HG02938 (cell line): ENCODE data around the gene CRYZL1.
"Not testable (repeated sequence)": the region's sequence is repeated elsewhere in the genome, so short reads cannot be mapped to it uniquely, and the experiment has no call there.

Experiments
- ATAC-seq: cut with Tn5 transposase; IDR thresholded peaks from one replicate; pipeline ENCODE4 v1.9.1; 2021; ENCODE audit warnings: mild to moderate bottlenecking, moderate library complexity; ENCODE audit not compliant: unreplicated experiment

CRYZL1 gene

DNA sequence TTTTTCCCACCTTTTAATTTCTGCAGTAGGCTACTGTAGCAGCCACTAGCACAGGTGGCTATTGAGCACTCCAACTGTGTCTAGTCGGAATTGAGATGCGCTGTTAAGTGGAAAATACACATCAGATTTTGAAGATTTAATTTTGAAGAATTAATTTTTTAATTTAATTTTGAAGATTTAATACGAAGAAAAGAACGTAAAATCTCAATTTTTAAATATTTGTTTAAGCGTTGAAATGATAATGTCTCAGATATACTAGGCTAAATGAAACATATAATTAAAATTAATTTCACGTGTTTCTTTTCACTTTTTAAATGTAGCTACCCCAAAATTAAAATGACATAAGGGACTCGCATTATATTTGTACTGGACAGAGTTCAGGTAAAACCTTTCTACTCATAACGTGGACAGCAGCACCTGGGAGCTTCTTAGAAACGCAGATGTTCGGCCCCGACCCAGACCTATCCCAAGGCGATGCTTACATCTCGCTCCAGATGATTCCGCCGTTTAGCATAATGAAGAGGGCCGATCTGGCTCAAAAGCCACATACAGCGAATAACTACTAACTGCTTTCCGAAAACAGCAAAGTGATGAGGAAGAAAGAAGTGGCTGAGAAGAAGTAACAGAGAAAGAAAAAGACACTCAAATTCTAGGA is 717 bp downstream of the CRYZL1 start:
- no peak for ATAC-seq

- ATAC-seq = no peak
Observed at GRCh38 chr21:33634254-33634653, 7.3 kb downstream of the CRYZL1 start.

GRCh38 chr21:33626151-33626550 is 15.4 kb downstream of the CRYZL1 start:
- not testable (repeated sequence) for ATAC-seq

GRCh38 chr21:33622253-33622652 is 19.3 kb downstream of the CRYZL1 start:
- ATAC-seq = no peak

- ATAC-seq = no peak
Observed at GRCh38 chr21:33619726-33620125, 21.8 kb downstream of the CRYZL1 start.

- no peak for ATAC-seq
Observed at GRCh38 chr21:33618407-33618806, 23.1 kb downstream of the CRYZL1 start.

GRCh38 chr21:33617565-33617964 is 24.0 kb downstream of the CRYZL1 start:
- not testable (repeated sequence) for ATAC-seq

DNA sequence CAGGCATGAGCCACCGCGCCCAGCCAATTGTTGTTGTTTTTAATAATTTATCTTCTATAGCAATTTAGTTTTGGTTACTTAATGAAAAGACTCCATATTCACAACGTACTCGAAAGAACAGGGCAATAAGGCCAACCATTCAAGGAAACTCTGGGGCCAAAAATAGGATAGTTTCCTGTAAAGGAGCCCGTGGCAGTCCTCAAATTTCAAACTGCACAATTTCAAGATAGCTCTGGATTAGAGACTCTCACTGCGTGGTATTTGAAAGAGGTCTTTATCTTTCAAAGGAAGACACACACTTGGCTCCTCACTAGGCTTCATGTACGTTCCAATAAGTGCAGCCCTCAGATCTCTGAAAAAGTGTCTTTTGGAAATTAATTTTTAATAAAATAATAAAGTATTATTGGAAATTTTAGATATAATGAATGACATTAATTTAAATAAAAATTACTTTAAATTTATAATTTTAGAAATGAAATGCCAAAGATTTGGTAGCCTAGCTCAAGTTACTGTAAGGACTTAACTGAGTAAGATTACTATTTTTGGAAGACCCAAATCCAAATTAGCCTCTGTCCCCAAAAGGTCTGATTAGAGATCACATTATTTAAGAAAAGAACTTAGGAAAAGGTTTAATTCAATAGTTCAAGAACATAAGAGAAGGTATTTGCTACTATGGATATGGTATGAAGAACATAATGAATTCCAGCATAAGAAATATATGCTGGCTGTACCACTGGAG is 30.4 kb downstream of the CRYZL1 start:
- ATAC-seq = no peak

- no peak for ATAC-seq
Observed at GRCh38 chr21:33608559-33608958, 33.0 kb downstream of the CRYZL1 start.

DNA sequence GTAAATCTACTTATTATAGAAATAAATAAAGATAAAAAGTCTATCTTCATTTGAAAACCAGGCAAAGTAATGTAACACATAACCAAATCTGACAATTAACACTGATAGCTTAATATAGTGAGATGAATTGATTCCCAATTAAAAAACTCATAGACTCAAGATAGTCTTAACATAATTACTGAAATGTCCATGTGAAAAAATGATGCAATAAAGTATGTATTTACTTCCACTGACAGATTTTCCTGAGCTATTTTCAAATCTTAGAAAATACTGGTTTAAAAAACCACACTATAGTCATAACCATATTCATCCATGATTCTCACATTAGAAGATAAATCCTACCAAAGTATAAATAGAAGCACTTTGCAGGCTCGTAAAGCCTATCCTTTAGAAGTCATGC is 43.5 kb downstream of the CRYZL1 start:
- ATAC-seq = no peak

GRCh38 chr21:33588485-33589335 is 52.8 kb downstream of the CRYZL1 start, which contains the start of gene DONSON:
DONSON (minus strand) TSS chr21:33588684; CDS start chr21:33588641, 43 bp downstream.
- ATAC-seq = peak; percentile 75

DNA sequence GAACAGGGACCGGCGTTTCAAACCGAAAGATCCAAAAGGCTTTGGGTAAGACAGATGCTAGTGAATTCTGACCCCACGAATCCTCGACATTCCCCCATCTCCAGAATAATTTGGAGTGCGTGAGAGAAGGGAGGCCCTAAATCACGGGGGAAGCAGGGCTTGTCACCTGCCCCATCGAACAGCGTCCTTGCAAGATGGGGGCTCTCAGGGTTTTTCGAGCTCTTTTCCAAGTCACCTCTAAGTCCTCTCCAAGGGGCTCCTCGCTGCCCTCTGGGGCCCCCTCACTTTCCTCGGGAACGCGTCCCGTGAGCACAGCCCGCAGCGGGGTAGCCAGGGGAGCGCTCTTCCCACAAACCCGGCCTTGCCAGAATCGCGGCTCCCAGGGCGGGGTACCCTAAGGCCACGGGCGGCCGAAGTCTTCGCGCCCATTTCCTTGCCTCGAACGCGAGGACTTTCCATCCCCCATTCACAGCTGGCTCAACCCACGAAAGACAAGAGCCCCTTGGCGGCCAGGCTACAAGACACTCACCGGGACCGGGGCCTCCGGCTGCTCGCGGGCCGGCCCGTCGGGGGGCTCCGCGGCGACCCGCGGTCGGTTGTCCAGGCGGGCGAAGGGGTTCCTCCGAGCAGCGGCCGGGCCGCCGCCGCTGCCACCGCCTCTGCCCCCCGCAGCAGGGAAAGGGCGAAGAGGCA is 53.6 kb downstream of the CRYZL1 start:
- peak; percentile 45 for ATAC-seq

DNA sequence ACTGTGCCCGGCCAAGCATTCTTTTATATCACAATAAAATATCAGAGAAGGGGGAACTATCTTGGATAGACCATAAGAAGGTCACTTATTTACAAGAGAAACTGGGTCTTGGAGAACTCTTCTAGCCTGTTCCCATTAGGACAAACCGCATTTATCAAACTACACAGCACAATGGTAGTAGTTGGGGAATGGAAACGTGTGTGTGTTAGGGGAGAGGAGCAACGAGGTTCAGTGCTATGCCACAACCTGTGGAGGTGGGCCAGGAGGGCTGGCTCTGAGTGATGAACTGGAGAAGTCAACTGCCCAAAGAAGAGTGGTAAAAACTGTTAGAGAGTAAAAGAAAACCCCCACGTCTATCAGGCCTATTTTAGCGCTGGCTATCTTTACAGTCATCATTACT is 54.6 kb downstream of the CRYZL1 start:
- no peak for ATAC-seq

DNA sequence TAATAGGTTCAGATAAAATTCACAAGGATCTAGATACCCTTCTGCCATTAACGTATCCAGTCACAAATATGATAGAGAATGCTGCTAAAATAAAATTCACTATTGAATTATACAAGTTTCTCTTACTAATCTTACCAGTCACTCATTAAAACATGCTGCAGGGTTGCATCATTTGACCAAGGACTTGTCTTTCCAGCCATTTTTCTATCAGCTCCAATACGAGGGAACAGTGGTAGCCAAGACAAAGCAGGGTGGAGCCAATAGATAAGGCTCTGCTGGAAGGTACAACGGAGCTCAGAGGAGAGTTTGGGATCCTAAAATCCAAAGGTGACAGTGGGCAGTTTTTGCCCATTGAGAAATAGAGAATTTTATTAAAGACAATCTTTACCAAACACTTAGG is 57.1 kb downstream of the CRYZL1 start:
- no peak for ATAC-seq

GRCh38 chr21:33578959-33579542 is 62.5 kb downstream of the CRYZL1 start:
- ATAC-seq = no peak

GRCh38 chr21:33578214-33578613 is 63.3 kb downstream of the CRYZL1 start:
- ATAC-seq = no peak

DNA sequence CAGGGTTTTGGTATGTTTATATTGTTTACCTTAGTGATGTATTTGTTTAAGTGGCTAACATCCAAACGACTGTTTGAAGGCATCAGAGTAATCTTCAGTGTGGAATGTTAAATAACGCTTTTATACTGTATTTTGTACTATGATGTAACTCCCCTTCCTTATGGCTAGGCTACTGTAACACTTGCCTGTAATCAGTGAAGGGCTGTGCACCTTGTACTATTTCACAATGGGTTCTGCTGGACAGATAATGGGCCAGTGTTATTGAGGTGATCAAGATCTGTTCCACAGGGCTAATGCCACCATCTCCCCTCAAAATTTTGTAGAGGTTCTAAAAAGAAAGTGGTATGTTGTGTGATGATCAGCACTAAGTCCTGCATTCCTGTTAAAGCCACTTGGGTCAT is 64.8 kb downstream of the CRYZL1 start:
- not testable (repeated sequence) for ATAC-seq

DNA sequence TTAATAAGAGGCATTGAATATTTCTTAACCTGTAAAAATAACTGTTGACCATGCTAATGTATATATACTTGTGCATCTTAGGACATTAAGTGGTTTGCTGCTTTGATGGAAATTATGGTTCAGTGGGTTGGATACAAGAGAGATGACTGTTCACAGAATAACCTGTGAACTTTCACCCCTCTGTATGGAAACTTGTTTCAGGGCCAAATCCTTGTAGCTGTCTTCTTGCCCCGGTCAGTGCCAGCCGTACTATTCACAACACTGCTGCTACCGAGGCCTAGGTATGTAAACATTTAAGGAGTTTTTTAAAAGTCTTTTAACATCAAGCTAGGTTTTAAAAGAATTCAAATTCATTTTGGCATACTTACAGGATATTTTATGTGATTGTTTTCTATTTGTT is 69.2 kb downstream of the CRYZL1 start:
- no peak for ATAC-seq

- no peak for ATAC-seq
Observed at GRCh38 chr21:33569991-33570390, 71.5 kb downstream of the CRYZL1 start.

- no peak for ATAC-seq
Observed at GRCh38 chr21:33568448-33568847, 73.1 kb downstream of the CRYZL1 start.

DNA sequence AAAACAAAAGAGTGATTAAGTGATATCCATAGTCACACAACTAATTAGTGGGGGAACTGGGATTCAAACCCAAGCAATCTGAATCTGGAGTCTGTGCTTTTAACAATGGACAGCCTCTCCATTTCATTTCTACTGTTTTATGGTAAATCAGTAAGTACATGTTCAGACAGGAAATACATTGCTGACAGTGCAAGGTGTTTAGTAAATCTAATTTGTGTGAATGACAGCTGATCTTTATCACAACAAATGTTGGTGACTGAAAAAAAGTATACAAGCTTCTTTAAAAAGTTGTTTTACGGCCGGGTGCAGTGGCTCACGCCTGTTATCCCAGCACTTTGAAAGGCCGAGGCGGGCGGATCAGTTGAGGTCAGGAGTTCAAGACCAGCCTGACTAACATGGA is 73.6 kb downstream of the CRYZL1 start:
- no peak for ATAC-seq
